HG02938 (cell line): Measurements from ENCODE around the gene KIAA0040.

Source experiments
- ATAC-seq: cut with Tn5 transposase; IDR thresholded peaks from one replicate; pipeline ENCODE4 v1.9.1; 2021; ENCODE audit warnings: mild to moderate bottlenecking, moderate library complexity; ENCODE audit not compliant: unreplicated experiment

The KIAA0040 gene

DNA sequence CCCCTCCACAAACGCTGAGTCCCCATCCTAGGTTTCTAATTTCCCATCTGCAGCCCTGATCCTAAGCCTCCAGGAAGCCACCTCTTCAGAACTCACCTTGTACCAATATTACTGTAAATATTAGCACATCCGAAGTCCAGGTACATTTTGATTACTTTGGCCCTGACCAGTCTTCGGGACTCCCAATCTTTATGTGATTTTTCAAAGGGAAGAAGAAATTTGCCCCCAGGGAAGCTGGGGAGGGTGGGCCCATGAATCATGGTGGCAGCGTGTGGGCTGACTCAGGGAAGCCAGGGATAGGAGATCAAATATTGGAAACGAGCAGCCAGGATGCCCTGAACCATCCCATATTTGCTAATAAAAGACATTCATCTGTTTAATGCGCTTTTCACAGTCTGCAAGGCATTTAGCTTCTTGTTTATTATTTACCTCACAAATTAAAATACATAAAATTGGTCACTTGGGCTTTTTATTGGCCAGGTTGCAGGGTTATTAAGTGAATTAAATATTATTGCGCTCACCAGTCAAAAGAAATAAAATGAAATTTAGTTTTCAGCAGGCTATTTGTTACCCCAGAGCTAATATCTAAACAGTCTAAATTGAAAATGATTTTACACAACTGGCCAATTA lies 46.6 kb downstream of the KIAA0040 start:
- ATAC-seq: no peak

DNA sequence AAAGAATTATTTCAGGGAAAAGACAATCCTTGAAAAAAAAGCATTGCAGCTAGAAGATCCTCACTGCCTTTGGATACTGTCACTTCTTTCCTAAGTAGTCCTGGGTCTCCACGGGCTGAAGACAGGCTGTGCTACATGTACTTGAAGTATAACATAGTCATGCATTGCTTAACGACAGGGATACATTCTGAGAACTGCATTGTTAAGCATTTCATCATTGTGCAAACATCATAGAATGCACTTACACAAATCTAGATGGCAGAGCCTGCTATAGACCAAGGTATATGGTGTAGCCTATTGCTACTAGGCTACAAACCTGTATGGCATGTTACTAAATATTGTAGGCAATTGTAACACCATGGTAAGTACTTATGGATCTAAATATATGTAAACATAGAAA lies 54.0 kb downstream of the KIAA0040 start:
- ATAC-seq: no peak

DNA sequence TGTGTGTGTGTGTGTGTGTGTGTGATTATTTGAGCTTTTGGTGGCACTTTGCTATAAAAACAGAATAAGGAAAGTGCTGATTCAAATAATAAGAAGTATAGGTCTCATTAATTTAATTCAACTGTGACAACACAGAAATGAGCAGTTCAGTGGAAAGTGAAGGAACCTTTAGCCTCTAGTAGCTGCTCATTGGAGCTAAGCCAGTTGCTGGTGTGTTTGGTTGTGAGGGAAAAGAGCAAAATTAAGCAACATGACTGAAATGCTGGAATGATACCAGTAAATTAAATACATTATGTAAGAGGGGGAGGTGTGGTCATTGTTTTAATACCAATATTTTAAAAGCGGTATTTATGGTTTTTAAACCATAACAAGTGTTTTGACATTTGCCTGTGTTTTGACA lies 55.2 kb downstream of the KIAA0040 start:
- no peak for ATAC-seq

DNA sequence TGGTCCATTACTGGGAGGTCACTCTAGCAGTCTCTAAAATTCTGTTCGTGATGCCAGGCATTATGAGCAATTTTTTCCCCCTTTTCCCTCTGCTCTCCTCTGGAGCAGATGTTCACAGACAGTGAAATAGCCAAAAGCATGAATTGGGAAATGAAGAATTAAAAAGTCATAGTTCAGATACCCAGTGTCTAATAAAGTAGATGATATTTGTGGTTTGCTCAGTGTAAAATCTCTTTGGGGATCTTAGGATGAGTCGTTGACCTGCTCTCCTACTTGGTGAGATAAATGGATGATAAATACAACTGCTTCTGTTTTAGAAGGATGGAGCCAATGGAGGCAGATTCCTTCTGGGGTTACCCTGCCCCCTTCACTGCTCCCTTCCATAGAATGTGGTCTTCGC lies 56.3 kb downstream of the KIAA0040 start:
- no peak for ATAC-seq

DNA sequence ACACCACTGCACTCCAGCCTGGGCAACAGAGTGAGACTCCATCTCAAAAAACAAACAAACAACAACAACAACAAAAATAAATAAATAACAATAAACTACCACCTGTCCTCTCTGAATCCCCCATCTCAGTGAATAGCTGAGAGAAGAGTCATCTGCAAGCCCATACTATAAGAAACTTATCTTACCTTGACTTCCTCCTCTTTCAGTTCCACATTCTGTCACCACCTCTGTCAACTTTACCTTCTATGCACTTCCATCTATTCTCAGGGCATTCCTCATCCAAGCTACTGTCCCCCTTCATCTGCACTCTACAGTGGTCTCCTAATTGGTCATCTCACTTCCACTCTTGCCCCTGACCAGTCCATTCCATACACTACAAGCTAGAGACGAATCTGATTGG lies 58.1 kb downstream of the KIAA0040 start:
- peak; percentile 49 for ATAC-seq

DNA sequence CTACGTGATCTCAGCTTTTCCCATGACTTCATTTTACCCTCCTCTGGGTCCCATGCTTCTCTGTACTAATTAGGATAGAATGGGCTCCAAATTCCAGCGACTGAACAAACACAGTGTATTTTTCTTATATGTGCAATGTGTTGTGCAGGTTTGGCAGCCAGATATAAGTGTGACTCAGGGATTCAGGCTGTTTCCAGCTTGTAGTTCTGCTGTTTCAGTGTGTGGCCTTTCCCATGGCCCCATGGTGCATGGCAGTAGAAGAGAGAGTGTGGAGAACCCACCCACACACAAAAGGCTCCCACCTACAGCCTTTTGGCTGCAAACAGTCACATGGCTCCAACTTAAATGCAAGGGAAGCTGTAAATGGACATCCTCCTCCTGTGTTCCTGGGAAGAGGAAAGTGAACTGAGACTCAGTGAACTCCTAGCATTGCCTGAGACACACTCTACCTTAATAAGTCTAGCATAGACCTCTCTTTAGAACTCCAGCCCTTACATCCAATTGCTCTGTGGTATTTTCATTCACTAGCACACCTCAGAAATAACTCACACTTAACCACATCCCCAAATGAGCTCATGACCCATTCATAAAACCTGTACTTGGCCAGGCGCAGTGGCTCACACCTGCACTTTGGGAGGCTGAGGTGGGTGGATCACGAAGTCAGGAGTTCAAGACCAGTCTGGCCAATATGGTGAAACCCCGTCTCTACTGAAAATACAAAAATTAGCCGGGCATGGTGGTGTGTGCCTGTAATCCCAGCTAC lies 58.7 kb downstream of the KIAA0040 start:
- peak; percentile 65 for ATAC-seq

DNA sequence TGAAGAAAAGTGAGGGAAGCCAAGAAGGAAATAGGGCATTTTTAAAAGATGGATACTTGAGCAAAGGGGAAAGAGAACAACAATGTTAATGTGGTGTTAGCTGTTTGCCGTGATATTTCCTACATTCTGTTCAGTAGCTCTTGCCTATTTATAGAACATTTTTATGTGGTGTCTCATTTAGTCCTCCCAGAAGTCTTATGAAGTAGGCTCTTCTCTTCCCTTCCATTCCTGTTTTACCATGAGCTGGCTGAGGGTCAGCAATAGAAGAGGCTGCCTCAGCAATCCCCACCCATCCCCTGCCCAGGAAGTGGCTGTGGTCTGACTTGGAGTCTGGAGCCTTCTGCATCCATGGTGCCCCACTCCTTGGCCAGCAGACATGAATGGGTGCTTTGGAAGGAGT lies 60.1 kb downstream of the KIAA0040 start:
- ATAC-seq: no peak

DNA sequence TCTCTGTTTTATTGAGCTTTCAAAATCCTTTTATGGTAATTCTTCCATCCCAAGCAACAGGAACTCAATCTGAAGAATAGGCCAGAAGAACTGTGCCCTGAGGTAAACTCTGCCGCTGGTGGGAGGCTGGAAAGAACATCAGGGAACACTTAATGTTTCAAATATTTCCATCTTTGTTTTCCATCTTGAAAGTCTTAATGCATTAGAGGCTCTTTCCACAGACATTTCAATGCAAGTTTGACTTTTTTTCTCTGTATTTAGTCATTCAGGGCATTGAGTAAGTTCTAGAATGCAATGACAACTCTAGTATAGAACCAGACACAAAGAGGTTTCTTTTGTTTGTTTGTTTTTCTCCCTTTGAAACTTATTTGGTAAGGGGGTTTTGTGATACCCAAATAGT lies 61.5 kb downstream of the KIAA0040 start:
- no peak for ATAC-seq

DNA sequence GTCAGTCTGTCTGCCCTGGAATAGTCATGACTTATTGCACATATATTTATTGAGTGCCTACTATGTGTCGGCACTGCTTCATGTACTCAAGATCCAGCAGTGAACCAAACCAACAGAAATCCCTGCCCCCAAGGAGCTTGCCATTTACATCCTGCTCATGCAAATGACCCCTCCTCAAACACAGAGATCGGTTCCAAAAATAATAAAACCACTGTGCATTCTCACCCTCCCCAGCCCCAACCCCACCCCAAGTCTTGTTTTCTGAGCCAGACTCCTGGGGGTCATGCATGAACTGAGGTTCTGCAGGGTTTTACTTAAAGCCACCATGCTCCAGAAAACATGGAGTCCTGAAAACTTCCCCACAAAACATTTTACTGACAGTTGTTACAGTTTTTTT lies 61.9 kb downstream of the KIAA0040 start:
- ATAC-seq: no peak

DNA sequence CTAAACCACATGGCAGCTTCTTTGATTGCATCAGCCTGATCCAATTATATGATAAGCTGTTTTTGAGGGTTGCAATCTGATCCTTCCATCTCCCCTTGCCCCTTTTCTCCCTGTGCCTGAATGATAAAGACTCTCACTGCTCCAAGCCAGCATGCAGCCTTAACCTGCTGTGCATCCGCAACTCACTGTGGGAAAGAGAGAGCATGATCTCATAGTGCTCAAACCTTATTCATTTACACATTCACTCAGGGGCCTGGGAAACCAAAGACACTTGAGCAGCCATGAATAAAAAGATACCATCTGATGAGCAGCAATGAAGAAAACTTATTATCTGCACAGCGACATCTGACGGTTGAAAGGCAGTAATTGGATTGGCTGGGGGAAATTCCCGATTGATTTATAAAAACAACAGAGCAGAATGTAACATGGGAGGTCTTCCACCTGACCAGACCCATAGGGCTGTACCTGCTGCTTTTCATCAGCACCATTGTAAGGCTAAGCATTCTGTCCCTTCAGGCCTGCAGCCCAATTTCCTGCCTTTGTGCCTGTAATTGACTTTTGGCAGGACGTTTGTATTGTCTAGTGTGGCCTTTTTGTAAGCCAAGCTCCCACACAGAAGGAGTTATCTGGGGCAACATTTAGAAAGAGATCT lies 62.5 kb downstream of the KIAA0040 start:
- ATAC-seq: no peak

DNA sequence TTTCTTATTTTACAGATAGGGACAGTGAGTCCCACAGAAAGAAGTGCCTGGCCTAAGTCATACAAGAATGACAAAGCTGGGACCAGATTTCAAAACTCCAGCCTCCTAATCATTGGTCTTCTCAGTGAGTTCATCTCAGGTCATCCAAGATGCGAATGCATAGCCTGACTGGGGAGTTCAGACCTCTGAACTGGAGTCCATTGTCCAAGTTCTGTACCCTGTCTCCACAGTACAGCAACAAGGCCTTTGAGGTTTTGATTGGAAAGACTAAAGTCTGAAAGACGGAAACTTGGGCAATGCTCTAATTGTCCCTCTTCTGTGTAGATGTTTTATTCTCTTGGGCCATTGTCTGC lies 63.0 kb downstream of the KIAA0040 start:
- no peak for ATAC-seq

DNA sequence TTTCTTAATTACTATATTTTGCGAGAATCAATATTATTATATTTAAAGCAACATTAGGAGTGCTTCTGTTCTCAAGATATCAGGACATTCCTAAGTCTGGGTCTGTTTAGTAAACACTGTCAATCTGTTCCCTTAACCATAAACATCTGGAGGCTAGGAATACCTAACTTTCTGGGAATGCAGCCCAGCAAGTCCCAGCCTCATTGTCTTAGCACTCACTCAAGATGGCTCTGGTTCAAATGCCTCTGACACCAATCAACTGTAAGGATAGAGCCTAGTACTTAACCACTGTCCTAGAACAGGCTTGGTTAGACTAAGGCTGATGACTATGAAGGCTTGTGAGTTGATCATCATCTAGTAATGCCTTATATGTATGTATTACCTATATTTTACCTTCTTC lies 63.4 kb downstream of the KIAA0040 start:
- ATAC-seq: no peak

DNA sequence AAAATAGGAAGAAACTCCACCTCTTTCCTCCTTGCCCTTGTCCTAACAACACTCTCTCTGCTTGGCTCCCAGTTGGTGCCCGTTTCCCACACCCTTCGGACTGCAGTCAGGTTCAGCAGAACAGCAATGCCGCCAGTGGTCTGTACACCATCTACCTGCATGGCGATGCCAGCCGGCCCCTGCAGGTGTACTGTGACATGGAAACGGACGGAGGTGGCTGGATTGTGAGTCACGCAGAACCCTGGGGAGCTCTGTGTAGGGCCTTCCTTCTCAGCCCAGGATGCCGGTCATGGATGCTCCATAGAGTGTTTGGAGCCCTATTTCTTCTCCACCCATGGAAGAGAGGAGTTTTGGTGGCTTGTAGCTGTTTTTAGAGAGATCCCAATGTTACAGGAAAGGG lies 64.1 kb downstream of the KIAA0040 start:
- no peak for ATAC-seq

DNA sequence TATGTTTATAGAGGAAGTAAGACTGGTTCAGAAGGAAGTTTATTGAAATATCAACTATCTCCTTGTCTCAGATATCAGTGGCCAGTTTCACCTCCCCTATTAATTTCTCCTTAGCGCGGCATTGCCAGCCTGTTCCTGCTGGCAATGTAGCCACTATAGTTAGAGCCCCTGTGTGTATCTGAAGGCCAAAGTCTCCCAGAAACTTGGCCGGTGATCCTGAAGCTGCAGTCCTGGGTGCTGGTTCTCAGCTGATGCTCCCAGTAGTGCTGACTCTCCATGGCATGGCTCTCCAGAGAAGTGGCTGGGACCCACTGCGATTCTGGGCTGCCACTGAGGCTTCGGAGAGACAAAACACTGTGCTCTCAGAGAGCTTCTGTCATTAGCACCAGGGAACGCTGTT lies 65.0 kb downstream of the KIAA0040 start:
- no peak for ATAC-seq

DNA sequence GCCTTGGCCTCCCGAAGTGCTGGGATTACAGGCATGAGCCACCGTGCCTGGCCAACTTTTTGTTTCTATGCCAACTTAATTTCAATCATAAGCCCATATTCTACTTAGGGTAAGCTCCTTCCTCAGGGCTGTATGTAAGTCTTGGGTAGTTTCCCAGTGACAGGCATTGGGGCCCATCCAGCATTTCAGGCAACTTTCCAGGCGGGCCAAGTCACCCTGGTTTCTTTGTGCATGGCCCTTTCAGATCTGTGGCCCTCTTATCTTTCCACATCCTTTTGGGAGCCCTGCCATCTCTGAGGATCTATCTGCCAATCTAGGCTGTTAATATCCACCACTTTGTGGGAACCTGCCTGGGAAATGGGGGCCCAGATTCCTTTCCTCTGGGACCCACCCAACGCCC lies 66.2 kb downstream of the KIAA0040 start:
- no peak for ATAC-seq

DNA sequence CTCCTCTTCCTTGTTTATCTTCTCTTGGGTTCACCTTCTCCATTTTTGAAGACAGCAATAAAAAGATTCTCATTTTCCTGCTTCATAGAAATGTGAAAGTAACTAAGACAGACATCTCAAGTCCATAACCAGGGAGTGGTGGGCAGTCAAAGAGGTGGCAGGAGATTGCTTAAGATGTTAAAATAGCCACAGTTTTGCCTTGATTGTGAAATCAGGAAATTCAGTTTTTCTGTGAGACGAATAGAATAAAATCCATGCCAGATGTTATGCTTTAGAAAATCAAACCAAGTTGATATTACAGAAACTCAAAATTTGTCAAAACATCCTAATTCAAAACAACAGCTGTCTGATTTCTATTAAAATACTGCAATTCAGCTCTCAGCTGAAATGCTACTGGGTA lies 67.7 kb downstream of the KIAA0040 start:
- no peak for ATAC-seq

DNA sequence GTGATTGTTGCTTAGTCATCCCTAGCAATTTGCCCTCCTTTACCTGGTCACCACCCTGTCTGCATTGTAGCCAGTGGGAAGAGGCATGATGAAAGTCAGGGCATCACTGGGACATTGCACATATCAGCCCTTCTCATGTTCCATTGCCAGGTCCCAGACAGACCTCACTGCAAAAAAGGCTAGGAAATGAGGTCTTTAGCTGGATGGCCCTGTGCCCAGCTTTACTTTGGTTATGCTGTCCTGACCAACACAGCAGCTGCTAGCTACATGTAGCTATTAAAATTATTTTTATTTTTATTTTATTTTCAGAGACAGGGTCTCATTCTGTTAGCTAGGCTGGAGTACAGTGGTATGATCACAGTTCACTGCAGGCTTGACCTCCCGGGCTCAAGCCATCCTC lies 72.1 kb downstream of the KIAA0040 start:
- no peak for ATAC-seq

DNA sequence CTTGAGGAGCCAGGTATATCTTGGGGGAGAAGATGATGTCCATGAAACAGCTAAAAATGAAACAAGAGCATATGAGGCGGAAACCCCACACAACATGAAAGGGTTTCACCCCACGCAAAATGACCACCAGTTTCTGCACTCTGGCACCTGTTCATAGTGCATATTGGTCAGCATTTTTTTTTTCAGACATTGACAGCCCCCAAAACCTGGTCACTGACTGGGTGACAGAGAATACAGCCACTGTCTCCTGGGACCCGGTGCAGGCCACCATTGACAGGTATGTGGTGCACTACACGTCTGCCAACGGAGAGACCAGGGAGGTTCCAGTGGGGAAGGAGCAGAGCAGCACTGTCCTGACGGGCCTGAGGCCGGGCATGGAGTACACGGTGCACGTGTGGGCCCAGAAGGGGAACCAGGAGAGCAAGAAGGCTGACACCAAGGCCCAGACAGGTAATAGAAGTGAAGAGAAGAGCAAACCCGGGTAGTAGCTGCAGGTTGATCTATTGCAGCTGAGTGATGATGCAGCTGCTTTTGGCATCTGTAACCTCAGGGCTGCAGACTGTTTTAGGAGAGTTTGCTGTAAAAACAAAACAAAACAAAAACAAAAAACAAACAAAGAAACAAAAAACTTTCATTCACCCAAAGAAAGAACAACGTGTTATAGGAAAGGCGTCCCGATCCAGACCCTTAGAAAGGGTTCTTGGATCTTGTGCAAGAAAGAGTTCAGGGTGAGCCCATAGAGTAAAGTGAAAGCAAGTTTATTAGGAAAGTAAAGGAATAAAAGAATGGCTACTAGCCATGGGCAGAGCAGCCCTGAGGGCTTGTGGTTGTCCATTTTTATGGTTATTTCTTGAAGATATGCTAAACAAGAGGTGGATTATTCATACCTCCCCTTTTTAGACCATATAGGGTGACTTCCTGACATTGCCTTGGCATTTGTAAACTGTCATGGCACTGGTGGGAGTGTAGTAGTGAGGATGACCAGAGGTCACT lies 73.9 kb downstream of the KIAA0040 start:
- peak; percentile 59 for ATAC-seq

DNA sequence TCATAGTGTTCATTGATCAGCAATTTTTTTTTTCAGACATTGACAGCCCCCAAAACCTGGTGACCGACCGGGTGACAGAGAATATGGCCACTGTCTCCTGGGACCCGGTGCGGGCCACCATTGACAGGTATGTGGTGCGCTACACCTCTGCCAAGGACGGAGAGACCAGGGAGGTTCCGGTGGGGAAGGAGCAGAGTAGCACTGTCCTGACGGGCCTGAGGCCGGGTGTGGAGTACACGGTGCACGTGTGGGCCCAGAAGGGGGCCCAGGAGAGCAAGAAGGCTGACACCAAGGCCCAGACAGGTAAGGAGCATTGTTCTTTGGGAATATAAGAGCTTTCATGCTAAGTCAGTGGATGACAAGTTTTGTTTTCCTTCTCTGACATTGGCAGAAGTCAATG lies 75.7 kb downstream of the KIAA0040 start:
- ATAC-seq: no peak

DNA sequence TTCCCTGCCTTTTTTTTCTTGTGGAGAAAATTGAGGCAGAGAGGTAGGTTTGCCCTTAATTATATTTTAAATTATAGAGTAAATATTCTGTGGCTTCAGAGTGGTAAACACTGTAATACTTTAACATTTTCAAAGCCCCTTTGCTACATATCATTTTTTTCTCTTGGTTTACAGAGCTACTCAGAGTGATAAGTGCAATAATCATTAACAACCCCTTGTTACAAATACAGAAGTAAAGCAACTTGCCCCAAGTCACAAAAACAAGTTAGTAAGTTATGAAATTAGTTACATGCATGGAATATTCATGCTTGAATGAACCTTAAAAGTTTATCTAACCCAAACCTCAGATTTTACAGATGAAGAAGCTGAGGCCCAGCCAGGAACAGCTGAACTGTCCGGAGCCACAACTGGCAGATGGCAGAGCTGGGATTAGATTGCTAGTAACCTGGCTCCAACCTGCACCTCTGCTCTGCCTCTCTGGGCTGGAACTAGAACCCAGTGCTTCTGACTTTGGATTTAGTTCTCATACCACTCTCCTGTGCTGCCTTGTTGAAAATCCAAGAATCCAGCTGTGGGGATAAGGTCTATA lies 76.3 kb downstream of the KIAA0040 start:
- no peak for ATAC-seq

DNA sequence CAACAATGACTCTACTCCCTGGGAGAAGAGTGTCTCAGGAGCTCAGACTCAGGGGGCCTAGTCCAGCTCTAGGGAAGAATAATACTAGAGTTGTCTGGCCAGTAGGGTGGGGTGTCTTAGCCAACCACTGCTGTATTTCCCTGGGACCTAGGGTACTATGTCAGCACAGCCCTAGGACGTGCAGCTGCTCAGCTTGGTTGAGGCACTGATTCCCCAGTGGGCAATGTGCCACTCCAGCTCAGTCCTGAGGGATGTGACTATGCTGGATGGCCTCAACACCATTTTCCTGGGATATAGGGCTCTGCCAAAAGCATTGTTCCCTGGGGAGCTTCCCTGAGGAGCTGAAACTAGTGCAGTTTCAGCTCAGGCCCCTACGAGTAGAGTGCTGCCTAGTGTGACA lies 77.6 kb downstream of the KIAA0040 start:
- no peak for ATAC-seq
